ENCODE data around the gene EHD1. TPM values are rescaled to one million over a fixed set of nuclear protein-coding genes. Genes with fewer than 3 reads are reported as not detected.

Gene EHD1
- total RNA-seq, 6 experiments from 2014 or later, result 189 to 227 (median 197) TPM

DNA sequence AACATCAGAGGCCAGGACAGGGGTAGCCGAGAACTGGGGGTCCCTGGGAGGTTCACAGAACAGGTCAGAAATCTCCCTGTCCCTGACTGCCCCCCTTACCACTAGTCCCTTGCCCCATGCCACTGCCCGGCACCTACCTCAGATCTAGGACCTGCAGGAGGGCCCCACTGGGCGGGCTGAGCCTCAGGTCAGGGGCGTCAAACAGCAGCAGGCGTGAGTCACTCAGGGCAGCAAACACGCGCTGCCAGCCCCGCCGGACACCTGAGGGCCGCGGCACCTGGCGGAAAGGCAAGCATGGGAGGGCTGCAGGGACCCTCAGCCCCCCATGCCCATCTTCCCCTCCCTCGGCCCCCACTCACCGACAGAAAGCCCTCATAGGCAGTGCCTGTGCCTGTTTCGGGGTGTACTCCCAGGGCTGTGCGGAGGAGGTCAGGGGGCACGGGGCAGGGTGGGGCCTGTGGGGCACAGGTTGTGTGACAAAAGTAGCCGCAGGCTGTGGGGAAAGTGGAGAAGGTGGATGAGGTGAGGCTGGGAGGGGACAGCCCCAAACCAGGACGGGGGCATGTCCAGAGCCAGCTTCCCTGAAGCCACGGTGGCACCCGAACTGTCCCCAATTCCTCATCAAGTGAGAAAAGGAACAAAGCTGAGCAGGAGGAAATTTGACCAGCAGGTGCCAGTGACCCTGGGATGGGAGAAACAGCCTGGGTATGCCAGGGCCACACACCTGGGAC, 45.8 kb downstream of the EHD1 start:
- Mint-ChIP-seq H3K36me3 (ENCODE audit: low read depth) (no peaks in the 10 kb centered on the region), H3K4me3 (no peak overlapping the region), H3K9me3 (no peaks in the 10 kb centered on the region), H3K27ac (no peak overlapping the region), H3K27me3 (ENCODE audit: insufficient read depth) (peaks cover 2% of the 10 kb centered on the region), H3K4me1 (ENCODE audit: low read depth) (peaks cover 6% of the 10 kb centered on the region; the same call in 1 of the 2 replicates)
- TF ChIP-seq, protein P1, sequence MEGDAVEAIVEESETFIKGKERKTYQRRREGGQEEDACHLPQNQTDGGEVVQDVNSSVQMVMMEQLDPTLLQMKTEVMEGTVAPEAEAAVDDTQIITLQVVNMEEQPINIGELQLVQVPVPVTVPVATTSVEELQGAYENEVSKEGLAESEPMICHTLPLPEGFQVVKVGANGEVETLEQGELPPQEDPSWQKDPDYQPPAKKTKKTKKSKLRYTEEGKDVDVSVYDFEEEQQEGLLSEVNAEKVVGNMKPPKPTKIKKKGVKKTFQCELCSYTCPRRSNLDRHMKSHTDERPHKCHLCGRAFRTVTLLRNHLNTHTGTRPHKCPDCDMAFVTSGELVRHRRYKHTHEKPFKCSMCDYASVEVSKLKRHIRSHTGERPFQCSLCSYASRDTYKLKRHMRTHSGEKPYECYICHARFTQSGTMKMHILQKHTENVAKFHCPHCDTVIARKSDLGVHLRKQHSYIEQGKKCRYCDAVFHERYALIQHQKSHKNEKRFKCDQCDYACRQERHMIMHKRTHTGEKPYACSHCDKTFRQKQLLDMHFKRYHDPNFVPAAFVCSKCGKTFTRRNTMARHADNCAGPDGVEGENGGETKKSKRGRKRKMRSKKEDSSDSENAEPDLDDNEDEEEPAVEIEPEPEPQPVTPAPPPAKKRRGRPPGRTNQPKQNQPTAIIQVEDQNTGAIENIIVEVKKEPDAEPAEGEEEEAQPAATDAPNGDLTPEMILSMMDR (IDR thresholded peaks at IDR 0.05), result no peak
- DNase-seq, result no peak

DNA sequence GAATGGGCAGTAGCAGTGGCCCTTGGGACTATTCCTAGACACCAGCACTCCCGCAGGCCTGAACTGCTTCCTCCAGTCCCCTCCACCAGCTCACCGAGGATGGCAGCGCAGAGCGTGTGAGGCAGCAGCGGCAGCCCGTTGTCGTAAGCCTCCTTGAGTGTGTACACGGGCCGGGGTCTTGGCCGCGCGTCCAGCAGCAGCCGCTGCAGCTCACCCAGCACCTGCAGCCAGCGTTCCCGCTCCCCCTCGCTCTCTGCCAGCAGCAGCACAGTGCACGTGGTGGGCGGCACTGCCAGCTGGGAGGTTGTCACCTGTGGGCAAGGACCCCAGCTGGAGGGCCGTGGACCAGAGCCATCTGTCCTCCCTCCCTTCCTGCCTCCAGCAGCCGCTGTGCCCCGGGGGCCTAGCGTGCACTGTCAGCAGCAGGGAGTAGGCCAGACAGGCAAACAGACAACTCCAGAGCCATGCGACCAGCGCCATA, 47.0 kb downstream of the EHD1 start:
- TF ChIP-seq, protein P1 (IDR thresholded peaks at IDR 0.05), result no peak
- H3K4me3 Mint-ChIP-seq, result no peak overlapping the region

DNA sequence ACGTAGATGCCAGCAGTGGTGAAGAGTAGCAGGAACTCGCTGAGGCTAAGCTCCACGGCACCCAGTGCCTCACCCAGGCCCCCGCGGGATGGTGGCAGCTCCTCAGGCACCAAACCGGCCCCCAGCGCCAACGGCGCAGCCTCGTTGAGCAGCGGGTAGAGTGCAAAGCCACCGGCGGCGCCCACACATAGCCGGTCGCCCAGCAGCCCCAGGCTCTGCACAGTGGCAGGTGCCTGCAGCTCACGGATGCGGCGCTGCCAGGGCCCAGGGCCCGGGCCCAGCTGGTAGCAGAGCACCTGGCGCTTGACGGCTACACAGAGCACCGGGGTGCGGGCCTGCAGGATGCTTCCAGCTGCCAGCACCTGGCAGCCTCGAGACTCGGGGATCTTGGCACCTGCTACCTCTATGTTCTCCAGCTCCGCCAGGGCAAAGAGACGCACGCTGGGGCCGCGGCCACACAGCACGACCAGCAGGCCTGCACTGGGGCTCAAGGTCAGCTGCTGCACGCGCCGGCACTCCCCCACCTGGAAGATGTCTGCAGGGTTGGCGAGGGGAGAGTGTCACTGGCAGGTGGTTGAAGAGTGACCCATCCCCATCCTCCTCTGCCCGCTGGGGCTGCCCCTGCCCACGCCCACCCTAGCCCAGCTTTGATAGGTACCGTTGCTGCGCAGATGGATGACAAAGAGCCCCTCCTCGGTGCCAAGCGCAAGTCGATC, 48.7 kb downstream of the EHD1 start:
- H3K4me3 Mint-ChIP-seq, result no peak overlapping the region
- H3K27me3 Mint-ChIP-seq (ENCODE audit: insufficient read depth), result peaks cover 4% of the 10 kb centered on the region
- no peak for DNase-seq
- H3K9me3 Mint-ChIP-seq, result no peaks in the 10 kb centered on the region
- no peaks in the 10 kb centered on the region for H3K36me3 Mint-ChIP-seq (ENCODE audit: low read depth)
- H3K4me1 Mint-ChIP-seq (ENCODE audit: low read depth), result no peaks in the 10 kb centered on the region
- H3K27ac Mint-ChIP-seq, result no peak overlapping the region
- TF ChIP-seq, protein P1 (IDR thresholded peaks at IDR 0.05), result no peak

More for the DNA sequence above, 47.0 kb downstream of the EHD1 start:
- Mint-ChIP-seq H3K27me3 (ENCODE audit: insufficient read depth) (peaks cover 2% of the 10 kb centered on the region), H3K4me1 (ENCODE audit: low read depth) (peaks cover 6% of the 10 kb centered on the region; the same call in 1 of the 2 replicates), H3K9me3 (no peaks in the 10 kb centered on the region), H3K36me3 (ENCODE audit: low read depth) (no peaks in the 10 kb centered on the region), H3K27ac (no peak overlapping the region)
- DNase-seq, result no peak

DNA sequence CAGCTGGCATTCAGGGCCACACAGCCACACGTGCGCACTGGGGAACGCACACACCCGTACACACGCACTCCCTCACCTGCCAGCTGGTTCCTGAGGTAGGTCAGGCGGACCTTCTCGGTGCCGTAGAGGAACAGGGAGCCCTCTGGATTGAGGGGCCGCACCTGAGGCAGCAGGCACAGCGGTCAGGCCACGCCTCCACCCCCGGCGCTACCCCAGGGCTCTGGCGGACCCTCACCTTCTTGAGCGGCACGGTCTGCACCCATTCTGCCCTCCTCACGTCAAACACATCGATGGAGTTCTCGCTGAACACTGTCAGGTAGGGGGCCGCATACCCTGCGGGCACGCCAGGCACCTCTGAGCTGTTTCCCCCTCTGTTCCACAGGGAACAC, 51.0 kb downstream of the EHD1 start:
- H3K27ac Mint-ChIP-seq, result no peak overlapping the region
- TF ChIP-seq, protein P1 (IDR thresholded peaks at IDR 0.05), result no peak
- H3K4me3 Mint-ChIP-seq, result no peak overlapping the region
- no peaks in the 10 kb centered on the region for H3K9me3 Mint-ChIP-seq
- H3K4me1 Mint-ChIP-seq (ENCODE audit: low read depth), result no peaks in the 10 kb centered on the region
- peaks cover 9% of the 10 kb centered on the region for H3K27me3 Mint-ChIP-seq (ENCODE audit: insufficient read depth)
- H3K36me3 Mint-ChIP-seq (ENCODE audit: low read depth), result no peaks in the 10 kb centered on the region
- DNase-seq, result no peak

DNA sequence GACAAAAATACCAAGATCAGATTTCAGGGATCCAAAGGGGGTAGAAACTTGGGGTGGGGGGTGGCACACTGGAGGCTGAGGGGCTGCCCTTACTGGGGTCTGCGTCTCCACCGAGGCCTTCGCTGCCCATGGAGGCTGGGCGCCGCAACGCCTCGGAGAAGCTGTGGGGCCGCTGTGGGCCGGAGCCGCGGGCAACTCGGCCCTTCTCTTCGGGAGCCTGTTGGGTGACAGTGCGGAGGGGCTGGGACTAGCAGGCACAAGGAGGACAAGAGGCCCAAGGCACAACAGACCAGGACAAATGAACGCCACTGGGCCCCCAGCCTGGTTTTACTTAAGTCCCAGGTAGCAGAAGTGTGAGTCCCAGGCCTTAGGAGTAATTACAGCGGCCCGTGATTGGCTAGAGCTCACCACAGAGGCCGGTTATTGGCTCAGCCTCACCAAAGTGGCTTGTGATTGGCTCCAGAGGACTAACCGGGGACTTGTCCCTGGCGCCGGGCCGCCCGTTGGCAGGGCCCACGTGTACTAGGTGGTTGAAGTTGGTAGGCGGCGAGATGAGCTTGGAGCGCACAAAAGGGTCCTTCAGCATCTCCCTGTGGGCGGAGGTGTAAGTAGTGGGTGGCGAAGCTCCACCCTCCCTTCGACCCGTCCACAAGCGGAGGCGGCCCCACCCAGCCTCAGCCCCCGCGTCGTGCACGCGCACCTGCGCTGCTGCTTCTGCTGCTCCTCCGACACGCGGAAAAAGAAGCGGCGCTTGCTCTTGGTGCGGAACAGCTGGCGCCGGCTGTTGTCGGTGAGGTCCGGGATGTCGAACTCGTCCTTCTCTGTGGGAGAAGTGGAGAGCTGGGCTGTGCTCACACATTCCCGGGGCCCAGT, 51.6 kb downstream of the EHD1 start:
- peaks cover 9% of the 10 kb centered on the region for H3K27me3 Mint-ChIP-seq (ENCODE audit: insufficient read depth)
- no peaks in the 10 kb centered on the region for H3K36me3 Mint-ChIP-seq (ENCODE audit: low read depth)
- no peaks in the 10 kb centered on the region for H3K4me1 Mint-ChIP-seq (ENCODE audit: low read depth)
- TF ChIP-seq, protein P1 (IDR thresholded peaks at IDR 0.05), result no peak
- DNase-seq, result no peak
- H3K27ac Mint-ChIP-seq, result no peak overlapping the region
- no peaks in the 10 kb centered on the region for H3K9me3 Mint-ChIP-seq
- H3K4me3 Mint-ChIP-seq, result no peak overlapping the region
